ENCODE data around the gene CRACDL.

DNA sequence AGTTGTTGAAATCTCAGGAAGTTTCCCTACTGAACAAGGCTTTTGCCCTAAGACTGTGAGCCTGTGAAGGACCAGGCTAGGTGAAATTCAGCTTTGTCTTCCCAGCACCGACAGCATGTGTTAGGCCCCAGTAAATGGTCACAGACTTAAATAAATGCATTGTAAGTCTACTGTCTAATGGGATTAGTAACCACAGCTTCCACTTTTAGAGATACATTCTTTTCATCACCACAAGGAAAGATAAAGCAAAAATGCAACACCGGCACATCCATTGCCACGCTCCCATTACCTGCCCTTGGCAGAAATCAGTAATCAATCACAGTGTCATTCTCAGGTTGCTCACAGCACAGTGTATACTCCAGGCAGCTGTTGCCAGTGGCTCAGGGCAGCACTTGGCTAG is 59.3 kb downstream of the CRACDL start:
- TF ChIP-seq, protein P1, sequence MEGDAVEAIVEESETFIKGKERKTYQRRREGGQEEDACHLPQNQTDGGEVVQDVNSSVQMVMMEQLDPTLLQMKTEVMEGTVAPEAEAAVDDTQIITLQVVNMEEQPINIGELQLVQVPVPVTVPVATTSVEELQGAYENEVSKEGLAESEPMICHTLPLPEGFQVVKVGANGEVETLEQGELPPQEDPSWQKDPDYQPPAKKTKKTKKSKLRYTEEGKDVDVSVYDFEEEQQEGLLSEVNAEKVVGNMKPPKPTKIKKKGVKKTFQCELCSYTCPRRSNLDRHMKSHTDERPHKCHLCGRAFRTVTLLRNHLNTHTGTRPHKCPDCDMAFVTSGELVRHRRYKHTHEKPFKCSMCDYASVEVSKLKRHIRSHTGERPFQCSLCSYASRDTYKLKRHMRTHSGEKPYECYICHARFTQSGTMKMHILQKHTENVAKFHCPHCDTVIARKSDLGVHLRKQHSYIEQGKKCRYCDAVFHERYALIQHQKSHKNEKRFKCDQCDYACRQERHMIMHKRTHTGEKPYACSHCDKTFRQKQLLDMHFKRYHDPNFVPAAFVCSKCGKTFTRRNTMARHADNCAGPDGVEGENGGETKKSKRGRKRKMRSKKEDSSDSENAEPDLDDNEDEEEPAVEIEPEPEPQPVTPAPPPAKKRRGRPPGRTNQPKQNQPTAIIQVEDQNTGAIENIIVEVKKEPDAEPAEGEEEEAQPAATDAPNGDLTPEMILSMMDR (optimal IDR thresholded peaks at IDR 0.05 in 1 of 3, IDR thresholded peaks at IDR 0.05 in 1 of 3, conservative IDR thresholded peaks at IDR 0.05 in 1 of 3; ENCODE audit: extremely low read depth in 1 of 3, insufficient read depth in 2 of 3, low read length in 3 of 3), result no peak
- no peak for TF ChIP-seq EZH2 (IDR thresholded peaks at IDR 0.05; ENCODE audit: low read length)

Measured in keratinocyte (primary cell).